ENCODE measurements around the gene BCL2L2. TPM values are rescaled to one million over a fixed set of nuclear protein-coding genes. Genes with fewer than 3 reads are reported as not detected.

BCL2L2 gene
- total and polyA plus RNA-seq, 2 of the 8 experiments (the other 6 are each of a cell fraction or from before 2014, with no cell fraction given) = 9.3 to 13.8 TPM

DNA sequence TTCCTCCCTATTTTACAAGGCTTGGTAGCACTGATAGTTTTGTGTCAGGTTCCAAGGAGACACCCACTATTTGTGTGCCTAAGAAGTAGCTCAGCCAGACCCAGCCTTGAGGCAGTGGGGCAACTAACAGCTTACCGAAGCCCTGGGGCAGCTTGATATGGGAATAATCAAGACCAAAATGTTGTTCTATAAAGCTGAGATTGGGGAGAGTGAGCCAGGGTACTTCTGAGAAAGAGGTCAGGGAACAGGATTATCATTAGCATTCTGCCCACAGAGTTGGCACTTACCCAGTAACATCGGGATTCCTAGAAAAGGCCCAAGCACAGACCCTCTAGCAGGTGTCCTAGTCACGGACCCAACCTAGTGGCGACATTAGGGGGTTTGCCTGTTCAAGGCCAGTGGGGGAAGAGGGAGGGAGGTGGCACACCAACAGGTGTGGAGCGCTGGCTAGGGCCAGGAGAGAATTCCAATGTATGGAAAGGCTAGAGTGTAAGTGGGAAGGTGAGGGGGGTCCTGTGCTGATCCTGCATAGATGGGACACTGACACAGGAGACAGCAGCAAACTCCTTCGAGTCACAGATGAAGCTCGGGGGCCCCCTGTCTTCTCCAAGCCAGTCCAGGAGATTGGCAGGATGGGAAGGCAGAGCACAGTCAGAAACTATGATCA, 8.9 kb upstream of the BCL2L2 start (continued):
- TF ChIP-seq, protein P1, sequence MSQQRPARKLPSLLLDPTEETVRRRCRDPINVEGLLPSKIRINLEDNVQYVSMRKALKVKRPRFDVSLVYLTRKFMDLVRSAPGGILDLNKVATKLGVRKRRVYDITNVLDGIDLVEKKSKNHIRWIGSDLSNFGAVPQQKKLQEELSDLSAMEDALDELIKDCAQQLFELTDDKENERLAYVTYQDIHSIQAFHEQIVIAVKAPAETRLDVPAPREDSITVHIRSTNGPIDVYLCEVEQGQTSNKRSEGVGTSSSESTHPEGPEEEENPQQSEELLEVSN (IDR thresholded peaks at IDR 0.05) = no peak
- TF ChIP-seq POLR2A (IDR thresholded peaks at IDR 0.05; ENCODE audit: control extremely low read depth in 1 of 2, low read depth in 2 of 2, low read length in 2 of 2) = no peak

Measured in H1 (cell line).